PC-3 (cell line): ENCODE data around the gene IGFALS. TPM values are rescaled to one million over a fixed set of nuclear protein-coding genes. Genes with fewer than 3 reads are reported as not detected.

ENCODE experiments used
- ATAC-seq: fragments of 200-7000 bp; cut with Tn5 transposase; 2 replicates; pipeline ENCODE4 v1.9.1; 2020; ENCODE audit warnings: mild to moderate bottlenecking, moderate library complexity
- BruUV-seq: library from RNA; stranded (reverse); fragments of 400-500 nt; replicated peaks from 2 replicates; lab custom pipeline; 2021; lab: Mats Ljungman, UMichigan
- CTCF ChIA-PET: fragments of 300-600 bp; sonication (Branson Sonifier 250); formaldehyde crosslinking; loops from one replicate; lab custom pipeline; 2022; ENCODE audit warnings: antibody characterized with exemption; lab: Charles Lee
- POLR2A ChIA-PET: fragments of 300-600 bp; sonication (Branson Sonifier 250); formaldehyde crosslinking; loops from one replicate; lab custom pipeline; 2022; ENCODE audit warnings: antibody characterized with exemption; ENCODE audit not compliant: unreplicated experiment; lab: Charles Lee
- DNase-seq: peaks from one replicate; pipeline ENCODE4 v3.0.0-alpha.2; 2015
- H2AFZ ChIP-seq: fragments of 300-600 bp; sonication (generic); 2 replicates; pipeline ENCODE4 v1.6.0; 2016; ENCODE audit warnings: antibody characterized with exemption, low read length
- H3F3A ChIP-seq: fragments of 300-600 bp; sonication (generic); one replicate; pipeline ENCODE4 v1.6.0; 2017; ENCODE audit warnings: antibody characterized with exemption, low read length, control low read depth, mild to moderate bottlenecking; ENCODE audit not compliant: unreplicated experiment
- H3K27ac ChIP-seq: fragments of 300-600 bp; sonication (generic); 2 replicates; pipeline ENCODE4 v1.5.1; 2016; ENCODE audit warnings: mild to moderate bottlenecking, low read length
- H3K27me3 ChIP-seq: fragments of 300-600 bp; sonication (generic); 2 replicates; pipeline ENCODE4 v1.6.1; 2016; ENCODE audit warnings: low read length, mixed read lengths
- H3K36me3 ChIP-seq: fragments of 300-600 bp; sonication (generic); 2 replicates; pipeline ENCODE4 v1.6.1; 2016; ENCODE audit warnings: low read depth, mixed run types, low read length, mixed read lengths
- H3K4me1 ChIP-seq: fragments of 300-600 bp; sonication (generic); 2 replicates; pipeline ENCODE4 v1.5.1; 2016; ENCODE audit warnings: low read length; ENCODE audit not compliant: insufficient read depth
- H3K4me2 ChIP-seq: fragments of 300-600 bp; sonication (generic); 2 replicates; pipeline ENCODE4 v1.6.0; 2016; ENCODE audit warnings: low read length
- H3K4me3 ChIP-seq: fragments of 300-600 bp; sonication (generic); 2 replicates; pipeline ENCODE4 v1.5.1; 2016; ENCODE audit warnings: mild to moderate bottlenecking, low read length, mixed read lengths
- H3K79me2 ChIP-seq: fragments of 300-600 bp; sonication (generic); 2 replicates; pipeline ENCODE4 v1.6.1; 2017; ENCODE audit warnings: low read length, mixed read lengths
- H3K9ac ChIP-seq: fragments of 300-600 bp; sonication (generic); 2 replicates; pipeline ENCODE4 v1.6.0; 2016; ENCODE audit warnings: mild to moderate bottlenecking, low read length
- H3K9me2 ChIP-seq: fragments of 300-600 bp; sonication (generic); replicated peaks from 2 replicates; pipeline ENCODE4 v1.6.1; 2016; ENCODE audit warnings: mixed run types, low read length, mixed read lengths
- H3K9me3 ChIP-seq: fragments of 300-600 bp; sonication (generic); 2 replicates; pipeline ENCODE4 v1.6.1; 2016; ENCODE audit warnings: low read length, mixed read lengths
- H4K20me1 ChIP-seq: fragments of 300-600 bp; sonication (generic); 2 replicates; pipeline ENCODE4 v1.6.1; 2016; ENCODE audit warnings: low read length, mixed read lengths
- EZH2 ChIP-seq: fragments of 300-600 bp; sonication (generic); IDR thresholded peaks from one replicate; pipeline ENCODE4 v1.6.1; 2017; ENCODE audit warnings: antibody characterized with exemption, mild to moderate bottlenecking, low read length; ENCODE audit not compliant: unreplicated experiment
- EZH2phosphoT487 ChIP-seq: fragments of 300-600 bp; sonication (generic); IDR thresholded peaks from 2 replicates; pipeline ENCODE4 v1.6.1; 2018; ENCODE audit warnings: mild to moderate bottlenecking, antibody characterized with exemption, low read length, borderline replicate concordance
- intact Hi-C: fragments of 100-400 bp; cut with micrococcal nuclease; formaldehyde crosslinking; loops from 2 replicates; pipeline ENCODE4 v1.9.0; 2023
- total RNA-seq: library from RNA; depleted of rRNA; stranded (reverse); fragments of >200 nt; gene quantifications from 2 replicates; pipeline ENCODE4 v1.2.3, GENCODE V29; 2014
- TF ChIP-seq, protein P1 (sequence below): fragments of 300-600 bp; sonication (generic); conservative IDR thresholded peaks from 2 replicates; pipeline ENCODE4 v1.5.1; 2017; ENCODE audit warnings: antibody characterized with exemption, low read depth, mild to moderate bottlenecking, low read length

IGFALS gene
- total RNA-seq, 1 experiment from 2014 or later: not detected

DNA sequence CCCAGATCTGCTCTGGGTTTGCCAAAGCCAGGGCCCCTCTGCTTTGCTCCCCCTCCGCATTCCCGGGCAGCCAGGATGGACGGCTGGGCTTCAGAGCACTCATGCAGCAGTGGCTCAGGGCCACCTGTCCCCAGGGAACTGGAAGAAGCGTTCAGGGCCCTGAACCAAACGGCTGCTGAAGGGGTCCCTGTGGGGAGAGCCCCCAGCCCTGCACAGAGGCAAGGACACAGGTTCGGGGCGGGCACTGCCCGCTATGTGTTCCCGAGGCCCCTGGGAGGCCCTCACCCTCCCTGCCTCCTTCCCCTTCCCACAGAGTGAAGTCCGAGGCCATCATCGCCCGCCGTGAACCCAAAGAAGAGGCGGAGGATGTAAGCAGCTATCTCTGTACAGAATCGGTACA is 32.6 kb downstream of the IGFALS start:
- no peak overlapping the region for H3K4me2 ChIP-seq
- ATAC-seq (no peak), DNase-seq (no peak)
- no peak overlapping the region for H3K9ac ChIP-seq
- no peaks in the 10 kb centered on the region for H3K27me3 ChIP-seq
- POLR2A ChIA-PET: no interaction called here
- TF ChIP-seq EZH2phosphoT487 (no peak), EZH2 (no peak)
- TF ChIP-seq, protein P1, sequence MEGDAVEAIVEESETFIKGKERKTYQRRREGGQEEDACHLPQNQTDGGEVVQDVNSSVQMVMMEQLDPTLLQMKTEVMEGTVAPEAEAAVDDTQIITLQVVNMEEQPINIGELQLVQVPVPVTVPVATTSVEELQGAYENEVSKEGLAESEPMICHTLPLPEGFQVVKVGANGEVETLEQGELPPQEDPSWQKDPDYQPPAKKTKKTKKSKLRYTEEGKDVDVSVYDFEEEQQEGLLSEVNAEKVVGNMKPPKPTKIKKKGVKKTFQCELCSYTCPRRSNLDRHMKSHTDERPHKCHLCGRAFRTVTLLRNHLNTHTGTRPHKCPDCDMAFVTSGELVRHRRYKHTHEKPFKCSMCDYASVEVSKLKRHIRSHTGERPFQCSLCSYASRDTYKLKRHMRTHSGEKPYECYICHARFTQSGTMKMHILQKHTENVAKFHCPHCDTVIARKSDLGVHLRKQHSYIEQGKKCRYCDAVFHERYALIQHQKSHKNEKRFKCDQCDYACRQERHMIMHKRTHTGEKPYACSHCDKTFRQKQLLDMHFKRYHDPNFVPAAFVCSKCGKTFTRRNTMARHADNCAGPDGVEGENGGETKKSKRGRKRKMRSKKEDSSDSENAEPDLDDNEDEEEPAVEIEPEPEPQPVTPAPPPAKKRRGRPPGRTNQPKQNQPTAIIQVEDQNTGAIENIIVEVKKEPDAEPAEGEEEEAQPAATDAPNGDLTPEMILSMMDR: no peak
- no peaks in the 10 kb centered on the region for H3K79me2 ChIP-seq
- no TSS peak for BruUV-seq
- H2AFZ ChIP-seq: no peak overlapping the region
- H3K9me3 ChIP-seq: no peaks in the 10 kb centered on the region
- no peak overlapping the region for H3K4me3 ChIP-seq
- intact Hi-C loops: no loop called here
- no peaks in the 10 kb centered on the region for H3K9me2 ChIP-seq
- no peaks in the 10 kb centered on the region for H3K36me3 ChIP-seq
- CTCF ChIA-PET: no interaction called here
- H3K4me1 ChIP-seq: no peaks in the 10 kb centered on the region
- H3K27ac ChIP-seq: no peak overlapping the region
- no peaks in the 10 kb centered on the region for H3F3A ChIP-seq
- no peaks in the 10 kb centered on the region for H4K20me1 ChIP-seq

DNA sequence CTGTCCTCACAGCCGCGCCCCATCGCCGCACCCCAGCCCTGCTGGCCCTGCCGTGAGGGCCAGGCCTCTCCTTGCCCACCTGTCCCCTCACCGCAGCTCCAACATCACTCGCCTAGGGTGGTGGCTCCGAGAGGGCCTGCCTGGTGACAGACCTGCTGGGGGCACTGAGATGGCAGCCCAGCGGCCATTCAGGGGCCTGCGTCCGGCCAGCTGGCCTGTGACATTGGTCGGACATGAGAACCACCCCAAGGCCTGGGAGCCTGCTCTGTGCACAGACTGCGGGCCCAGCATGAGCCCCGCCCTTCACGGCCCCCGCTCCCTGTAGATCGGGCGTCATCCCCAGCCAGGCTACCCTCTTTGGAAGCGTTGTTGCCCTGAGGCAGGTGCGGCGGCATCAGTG is 34.0 kb downstream of the IGFALS start:
- no peak for ATAC-seq
- no peak for DNase-seq
- no peak overlapping the region for H3K4me2 ChIP-seq
- H3K27me3 ChIP-seq: no peaks in the 10 kb centered on the region
- BruUV-seq: no TSS peak
- no peaks in the 10 kb centered on the region for H3K79me2 ChIP-seq
- no peaks in the 10 kb centered on the region for H3K9me3 ChIP-seq
- H3K4me3 ChIP-seq: no peak overlapping the region
- CTCF ChIA-PET: no interaction called here
- H3K9ac ChIP-seq: no peak overlapping the region
- no peaks in the 10 kb centered on the region for H3F3A ChIP-seq
- no peaks in the 10 kb centered on the region for H3K4me1 ChIP-seq
- no peaks in the 10 kb centered on the region for H3K36me3 ChIP-seq
- intact Hi-C loops: no loop called here
- no peaks in the 10 kb centered on the region for H3K9me2 ChIP-seq
- TF ChIP-seq EZH2 (no peak), EZH2phosphoT487 (no peak)
- TF ChIP-seq, protein P1: no peak
- H2AFZ ChIP-seq: no peak overlapping the region
- no peak overlapping the region for H3K27ac ChIP-seq
- no peaks in the 10 kb centered on the region for H4K20me1 ChIP-seq
- POLR2A ChIA-PET: no interaction called here

DNA sequence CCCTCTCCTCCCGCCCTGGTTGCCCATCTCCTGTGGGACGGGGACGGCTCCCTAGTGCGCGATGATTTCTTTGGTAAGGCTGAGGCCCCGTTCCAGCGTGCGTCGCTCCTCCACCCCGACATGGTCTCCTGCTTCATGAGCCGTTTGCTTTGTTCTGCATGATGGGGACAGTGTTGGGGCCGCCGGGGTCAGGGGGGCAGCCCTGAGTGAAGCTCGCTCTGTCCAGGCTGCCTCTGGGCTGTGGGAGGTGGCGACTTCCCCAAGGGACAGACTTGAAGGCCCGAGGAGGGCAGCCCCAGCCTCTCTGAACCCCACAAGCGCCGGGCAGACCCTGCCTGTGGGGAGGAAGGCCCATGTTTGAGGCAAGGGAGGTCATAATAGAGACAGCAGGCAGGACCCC is 34.6 kb downstream of the IGFALS start:
- ATAC-seq: no peak

More for the DNA sequence above, 34.6 kb downstream of the IGFALS start:
- no peaks in the 10 kb centered on the region for H3K9me3 ChIP-seq
- no peaks in the 10 kb centered on the region for H3F3A ChIP-seq
- no peak overlapping the region for H3K4me3 ChIP-seq
- ChIA-PET POLR2A (no interaction called here), CTCF (no interaction called here)
- no peak overlapping the region for H3K9ac ChIP-seq
- no TSS peak for BruUV-seq
- no peaks in the 10 kb centered on the region for H3K4me1 ChIP-seq
- no peaks in the 10 kb centered on the region for H3K36me3 ChIP-seq
- H2AFZ ChIP-seq: no peak overlapping the region
- H3K9me2 ChIP-seq: no peaks in the 10 kb centered on the region
- no peaks in the 10 kb centered on the region for H3K79me2 ChIP-seq
- DNase-seq: no peak
- H3K27ac ChIP-seq: no peak overlapping the region
- TF ChIP-seq, protein P1: no peak
- TF ChIP-seq EZH2phosphoT487 (no peak), EZH2 (no peak)
- H3K4me2 ChIP-seq: no peak overlapping the region
- H3K27me3 ChIP-seq: no peaks in the 10 kb centered on the region
- intact Hi-C loops: no loop called here
- no peaks in the 10 kb centered on the region for H4K20me1 ChIP-seq
